Common myeloid progenitor, CD34-positive (primary cell): ENCODE measurements around the gene REXO4.

Experiments used
- CTCF ChIA-PET: fragments of 350-600 bp; sonication (Branson Sonifier 250); formaldehyde crosslinking; loops from one replicate; lab custom pipeline; 2021; ENCODE audit warnings: antibody characterized with exemption; lab: Charles Lee
- POLR2A ChIA-PET: fragments of 350-600 bp; sonication (Branson Sonifier 250); formaldehyde crosslinking; loops from one replicate; lab custom pipeline; 2021; ENCODE audit warnings: antibody characterized with exemption; lab: Charles Lee
- DNase-seq, 3 donors: peaks; one replicate each; pipeline versions ENCODE4 v3.0.0 to v3.0.0-alpha.2; 2013
- H3K27ac ChIP-seq, 2 experiments: 1 replicate in 1 of 2; 2 replicates in 1 of 2; pipeline ENCODE4 v1.7.0; 2013; ENCODE audit warnings: inconsistent platforms in 2 of 2, low read length in 2 of 2, mild to moderate bottlenecking in 2 of 2, low read depth in 1 of 2, moderate library complexity in 1 of 2; ENCODE audit not compliant: severe bottlenecking in 2 of 2, insufficient read depth in 1 of 2, poor library complexity in 1 of 2
- H3K27me3 ChIP-seq, 5 experiments: replicated peaks in 2 of 5; 1 replicate in 3 of 5; 2 replicates in 2 of 5; pipeline versions ENCODE4 v1.6.1 to v1.7.0; 2013; ENCODE audit warnings: low read length in 4 of 5, mild to moderate bottlenecking in 2 of 5, moderate library complexity in 2 of 5, inconsistent platforms in 1 of 5; ENCODE audit not compliant: insufficient read depth in 5 of 5, control insufficient read depth in 4 of 5
- H3K36me3 ChIP-seq, 4 experiments: 1 replicate in 2 of 4; 2 replicates in 2 of 4; pipeline versions ENCODE4 v1.6.1 to v1.7.0; 2013; ENCODE audit warnings: low read length in 3 of 4, control low read depth in 1 of 4, mild to moderate bottlenecking in 1 of 4; ENCODE audit not compliant: control insufficient read depth in 4 of 4, insufficient read depth in 4 of 4
- H3K4me1 ChIP-seq, 4 experiments: 1 replicate in 3 of 4; 2 replicates in 1 of 4; pipeline versions ENCODE4 v1.6.1 to v1.7.1; 2013; ENCODE audit warnings: low read length in 3 of 4, mild to moderate bottlenecking in 3 of 4, control low read depth in 1 of 4, inconsistent platforms in 1 of 4, moderate library complexity in 1 of 4; ENCODE audit not compliant: control insufficient read depth in 4 of 4, insufficient read depth in 4 of 4; ENCODE audit errors: control extremely low read depth in 1 of 4
- H3K4me3 ChIP-seq, 7 experiments: 1 replicate in 4 of 7; 2 replicates in 3 of 7; pipeline versions ENCODE4 v1.5.1 to v1.7.0; 2013; ENCODE audit warnings: mild to moderate bottlenecking in 7 of 7, low read length in 6 of 7, moderate library complexity in 6 of 7, inconsistent platforms in 2 of 7, low read depth in 2 of 7, control low read depth in 1 of 7; ENCODE audit not compliant: insufficient read depth in 4 of 7, control insufficient read depth in 1 of 7; ENCODE audit errors: extremely low read depth in 1 of 7
- H3K9me3 ChIP-seq, 5 experiments: 1 replicate in 4 of 5; 2 replicates in 1 of 5; pipeline versions ENCODE4 v1.6.1 to v1.7.1; 2013; ENCODE audit warnings: low read length in 4 of 5, mild to moderate bottlenecking in 2 of 5, inconsistent platforms in 1 of 5, low read depth in 1 of 5, moderate library complexity in 1 of 5; ENCODE audit not compliant: control insufficient read depth in 4 of 5, insufficient read depth in 2 of 5; ENCODE audit errors: control extremely low read depth in 1 of 5
- WGBS: methylation state at CpG from one replicate; pipeline ENCODE4 v1.1.5; 2013; ENCODE audit not compliant: insufficient coverage; 5-methylcytosine and 5-hydroxymethylcytosine counted together

Gene REXO4

DNA sequence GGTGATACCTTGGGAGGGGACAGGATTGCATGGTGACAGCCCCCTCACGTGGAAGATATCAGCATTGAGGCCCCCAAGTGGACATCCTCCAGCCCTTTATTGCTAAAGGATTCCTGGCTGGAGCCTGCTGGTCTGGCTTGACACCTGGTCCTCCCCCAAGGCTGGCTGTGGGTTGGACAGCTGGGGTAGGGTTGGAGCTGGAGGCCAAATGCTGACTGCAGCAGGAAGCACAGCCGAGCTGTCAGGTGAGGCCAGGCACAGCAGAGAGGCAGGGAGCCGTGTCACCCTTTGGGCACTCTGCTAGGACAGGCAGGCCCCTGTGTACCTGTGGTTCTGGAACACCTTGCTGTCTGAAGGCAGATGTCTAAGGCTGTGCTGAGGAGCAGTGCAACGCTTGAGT lies 44.2 kb upstream of the REXO4 start:
- Histone ChIP-seq H3K4me3 (no peak overlapping the region), H3K27ac (no peak overlapping the region), H3K4me1 (peaks cover 3 to 17% (median 16%) of the 10 kb centered on the region in 4 experiments), H3K27me3 (no peaks in the 10 kb centered on the region), H3K9me3 (no peaks in the 10 kb centered on the region), H3K36me3 (no peaks in the 10 kb centered on the region)
- DNase-seq: no peak
- WGBS: 68% methylated on average over 4 of the region's 4 CpGs
- POLR2A ChIA-PET: interaction anchor here (0.9 kb wide), 1 partner anchor 13 kb away, joined by 3 read pairs; no protein-coding TSS in a partner anchor
- CTCF ChIA-PET: interaction anchor here (1.3 kb wide), 1 partner anchor 17 kb away, joined by 4 read pairs; the partner anchor contains the start of gene SLC2A6

DNA sequence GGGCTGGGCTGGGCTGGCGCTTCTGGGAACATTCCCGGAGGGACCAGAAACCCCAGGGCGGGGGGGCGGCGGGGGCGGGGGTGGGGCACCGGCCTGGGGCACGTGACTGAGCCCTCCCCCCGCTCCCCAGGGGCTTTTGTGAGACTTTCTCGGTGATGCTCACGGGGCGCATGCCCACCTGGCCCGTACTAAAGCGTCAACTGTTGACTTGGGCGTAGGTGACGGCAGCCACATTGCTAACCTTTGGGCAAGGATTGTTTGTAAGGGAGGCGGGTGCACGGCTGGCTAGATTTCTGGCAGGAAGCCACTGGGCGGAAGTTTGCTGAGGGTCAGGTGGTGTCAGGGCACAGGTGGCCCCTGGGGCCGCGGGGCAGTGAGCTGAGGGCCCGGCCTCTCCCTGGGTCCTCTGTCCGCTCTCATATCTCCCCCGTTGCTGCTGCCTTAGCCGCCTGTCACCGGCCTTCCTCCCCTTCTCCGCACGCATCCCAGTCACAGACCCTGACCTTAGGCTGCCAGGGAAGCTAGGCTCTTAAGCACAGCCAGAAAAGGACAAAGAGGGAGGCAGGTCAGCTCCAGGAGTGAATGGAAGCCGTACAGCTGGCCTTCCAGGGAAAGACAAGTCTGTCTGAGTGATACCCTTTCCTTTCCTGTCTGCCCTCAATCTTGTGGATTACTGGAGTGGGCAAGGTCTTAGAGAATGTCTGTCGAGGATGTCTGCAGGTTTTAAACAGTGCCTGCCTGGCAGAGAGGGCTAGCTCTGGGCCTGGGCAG lies 42.8 kb upstream of the REXO4 start:
- H3K4me3 ChIP-seq: peak overlapping the region in 6 of 7 experiments; percentile 29 to 82 (median 76)
- H3K27ac ChIP-seq: peak overlapping the region in 1 of 2 experiments; percentile 66
- peaks cover 3 to 17% (median 16%) of the 10 kb centered on the region in 4 experiments for H3K4me1 ChIP-seq
- no peaks in the 10 kb centered on the region for H3K36me3 ChIP-seq
- H3K9me3 ChIP-seq: no peaks in the 10 kb centered on the region
- DNase-seq: peak in 2 of 3 donors; percentile 59 to 75
- ChIA-PET POLR2A (no interaction called here), CTCF (interaction anchor here (1.3 kb wide), 2 partner anchors 18 to 22 kb away, joined by 3 to 4 read pairs; partner anchors contain the start of gene SLC2A6)
- no peaks in the 10 kb centered on the region for H3K27me3 ChIP-seq
- 13% methylated on average over 15 of the region's 30 CpGs for WGBS

DNA sequence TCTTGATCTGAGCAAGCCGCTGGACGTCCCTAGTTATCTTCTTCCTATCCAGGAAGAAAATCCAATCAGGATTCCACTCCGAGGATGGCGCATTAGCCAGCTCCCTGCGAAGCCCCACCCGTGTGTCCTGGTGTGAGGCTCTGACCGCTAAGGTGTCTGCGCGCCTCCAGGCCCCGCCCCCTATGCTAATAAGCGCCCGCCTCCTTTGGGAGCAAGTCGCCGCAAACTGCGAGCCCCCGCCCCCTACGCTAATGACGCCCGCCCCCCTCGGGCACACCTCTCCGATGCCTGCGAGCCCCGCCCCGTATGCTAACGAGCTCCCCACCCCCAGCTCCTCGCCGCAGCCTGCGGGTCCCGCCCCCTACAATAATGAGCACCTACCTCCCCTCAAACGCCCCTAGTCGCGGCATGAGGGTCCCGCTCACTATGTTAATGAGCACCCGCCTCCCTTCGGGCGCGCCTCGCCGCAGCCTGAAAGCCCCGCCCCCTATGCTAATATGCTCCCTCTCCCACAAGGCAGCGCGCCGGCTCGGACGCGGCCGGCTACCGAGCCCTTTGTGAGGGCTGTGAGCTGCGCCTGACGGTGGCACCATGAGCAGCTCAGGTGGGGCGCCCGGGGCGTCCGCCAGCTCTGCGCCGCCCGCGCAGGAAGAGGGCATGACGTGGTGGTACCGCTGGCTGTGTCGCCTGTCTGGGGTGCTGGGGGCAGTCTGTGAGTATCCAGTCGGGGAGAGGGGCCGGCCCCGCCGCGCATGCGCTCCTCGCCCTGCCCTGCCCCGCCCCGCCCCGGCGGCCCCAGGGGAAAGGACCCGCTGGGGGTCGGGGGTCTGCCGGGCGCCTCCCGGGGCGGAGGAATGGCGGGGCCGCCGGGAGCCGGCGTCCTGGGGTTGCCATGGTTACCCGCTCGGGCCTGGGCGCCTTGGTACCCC lies 41.9 kb upstream of the REXO4 start, which contains the start of gene CACFD1:
CACFD1 (plus strand) TSS at position 503 of the 929 bp plus-strand sequence; CDS start at position 592, 89 bp downstream.
- H3K4me3 ChIP-seq: peak within 1 kb of the TSS; percentile 63 to 82 (median 78)
- under 1% methylated on average over 51 of the region's 86 CpGs for whole genome bisulfite sequencing
- DNase-seq: peak; percentile 91 to 95 (median 93)
- H3K27me3 ChIP-seq: no peaks in the 10 kb centered on the region
- peaks cover 3 to 17% (median 16%) of the 10 kb centered on the region in 4 experiments for H3K4me1 ChIP-seq
- H3K9me3 ChIP-seq: no peaks in the 10 kb centered on the region
- ChIA-PET POLR2A (no interaction called here), CTCF (interaction anchor here (1.2 to 1.3 kb wide), 2 partner anchors 15 to 22 kb away, joined by 3 to 4 read pairs; no protein-coding TSS in a partner anchor)
- no peaks in the 10 kb centered on the region for H3K36me3 ChIP-seq
- H3K27ac ChIP-seq: peak within 1 kb of the TSS; percentile 33 to 66

DNA sequence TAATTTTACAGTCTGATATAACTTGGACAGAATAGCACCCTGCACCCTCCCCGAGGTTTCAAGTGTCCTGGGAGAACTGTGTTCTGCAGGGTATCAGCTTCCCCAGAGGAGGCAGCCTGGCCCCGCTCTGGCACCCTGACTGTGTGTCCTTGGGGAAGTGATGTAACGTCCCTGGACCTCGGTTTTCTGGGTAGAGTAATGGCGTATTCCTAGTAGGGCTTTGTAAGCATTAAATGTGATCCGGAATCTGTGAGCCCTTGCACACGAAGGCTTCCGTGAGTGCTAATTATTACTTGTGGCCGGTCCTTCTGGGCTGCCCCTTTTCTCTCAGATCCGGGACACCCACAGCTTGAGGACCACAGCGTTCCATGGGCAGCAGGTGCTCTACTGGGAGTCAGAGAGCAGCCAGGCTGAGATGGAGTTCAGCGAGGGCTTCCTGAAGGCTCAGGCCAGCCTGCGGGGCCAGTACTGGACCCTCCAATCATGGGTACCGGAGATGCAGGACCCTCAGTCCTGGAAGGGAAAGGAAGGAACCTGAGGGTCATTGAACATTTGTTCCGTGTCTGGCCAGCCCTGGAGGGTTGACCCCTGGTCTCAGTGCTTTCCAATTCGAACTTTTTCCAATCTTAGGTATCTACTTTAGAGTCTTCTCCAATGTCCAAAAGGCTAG lies 41.0 kb upstream of the REXO4 start:
- ChIA-PET CTCF (interaction anchor here (0.9 to 2.0 kb wide), 4 partner anchors 15 to 23 kb away, joined by 3 to 9 read pairs (median 4); no protein-coding TSS in a partner anchor), POLR2A (interaction anchor here (0.6 kb wide), 1 partner anchor 120 kb away, joined by 3 read pairs; no protein-coding TSS in a partner anchor)
- Histone ChIP-seq H3K9me3 (no peaks in the 10 kb centered on the region), H3K4me1 (peaks cover 3 to 18% (median 17%) of the 10 kb centered on the region in 4 experiments), H3K27me3 (no peaks in the 10 kb centered on the region), H3K27ac (no peak overlapping the region), H3K36me3 (no peaks in the 10 kb centered on the region), H3K4me3 (peak overlapping the region in 5 of 7 experiments; percentile 44 to 82 (median 79))
- WGBS: 86% methylated on average over 13 of the region's 16 CpGs
- DNase-seq: no peak

DNA sequence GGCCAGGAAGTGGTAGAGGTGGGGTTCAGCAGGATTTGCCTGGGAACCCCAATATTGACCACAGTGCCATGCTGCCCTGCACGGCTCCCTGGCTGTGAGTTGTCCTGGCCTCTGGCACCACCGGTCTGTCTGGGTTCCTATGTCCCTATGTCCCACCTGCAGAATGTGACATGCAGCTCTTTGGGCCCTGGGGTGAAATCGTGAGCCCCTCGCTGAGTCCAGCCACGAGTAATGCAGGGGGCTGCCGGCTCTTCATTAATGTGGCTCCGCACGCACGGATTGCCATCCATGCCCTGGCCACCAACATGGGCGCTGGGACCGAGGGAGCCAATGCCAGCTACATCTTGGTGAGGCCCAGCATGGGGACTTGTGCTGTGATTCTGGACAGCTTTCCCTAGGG lies 39.9 kb upstream of the REXO4 start:
- POLR2A ChIA-PET: interaction anchor here (0.6 kb wide), 1 partner anchor 121 kb away, joined by 3 read pairs; no protein-coding TSS in a partner anchor
- no peak overlapping the region for H3K4me3 ChIP-seq
- no peaks in the 10 kb centered on the region for H3K36me3 ChIP-seq
- peaks cover 3 to 18% (median 17%) of the 10 kb centered on the region in 4 experiments for H3K4me1 ChIP-seq
- CTCF ChIA-PET: interaction anchor here (0.9 to 2.0 kb wide), 5 partner anchors 14 to 28 kb away, joined by 3 to 9 read pairs (median 5); partner anchors contain the start of gene SLC2A6
- no peaks in the 10 kb centered on the region for H3K9me3 ChIP-seq
- no peak overlapping the region for H3K27ac ChIP-seq
- DNase-seq: no peak
- WGBS: 96% methylated on average over 11 of the region's 11 CpGs
- H3K27me3 ChIP-seq: no peaks in the 10 kb centered on the region

DNA sequence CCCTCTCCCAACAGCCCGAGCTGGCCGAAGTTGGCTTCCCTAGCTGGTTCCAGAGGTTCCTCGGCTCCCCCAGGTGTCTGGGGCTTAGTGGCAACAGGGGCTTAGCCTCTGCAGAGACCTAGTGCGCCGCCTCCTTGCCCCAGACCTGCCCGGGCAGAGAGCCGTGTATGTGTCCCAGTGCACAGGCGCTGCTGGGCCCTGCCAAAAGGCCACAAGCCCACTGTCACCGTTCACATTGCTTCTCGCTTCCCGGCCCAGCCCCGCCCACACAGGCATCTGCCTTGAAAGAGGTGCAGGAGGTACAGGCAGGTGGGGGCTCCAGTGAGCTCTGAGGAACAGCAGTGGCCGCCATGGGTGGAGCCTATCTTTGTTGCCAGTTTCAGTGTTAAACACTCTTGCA lies 39.4 kb upstream of the REXO4 start:
- no peaks in the 10 kb centered on the region for H3K27me3 ChIP-seq
- CTCF ChIA-PET: interaction anchor here (1.1 to 2.7 kb wide), 5 partner anchors 14 to 30 kb away, joined by 4 to 11 read pairs (median 5); partner anchors contain the start of gene SLC2A6
- POLR2A ChIA-PET: no interaction called here
- H3K36me3 ChIP-seq: no peaks in the 10 kb centered on the region
- H3K4me3 ChIP-seq: no peak overlapping the region
- H3K4me1 ChIP-seq: peaks cover 3 to 18% (median 17%) of the 10 kb centered on the region in 4 experiments
- H3K27ac ChIP-seq: no peak overlapping the region
- no peaks in the 10 kb centered on the region for H3K9me3 ChIP-seq
- DNase-seq: no peak
- 95% methylated on average over 13 of the region's 13 CpGs for WGBS
